ENCODE measurements around the gene FOXN1. TPM values are rescaled to one million over a fixed set of nuclear protein-coding genes. Genes with fewer than 3 reads are reported as not detected.

The FOXN1 gene
- total and polyA plus RNA-seq, 2 donors from 2014 or later = not detected

GRCh38 chr17:28524476-28525424, 18.6 kb downstream of the FOXN1 start:
- DNase-seq (peak; percentile 74 to 92 (median 85)), FAIRE-seq (no peak)
- H3K27me3 ChIP-seq (ENCODE audit: control insufficient read depth, insufficient read depth, low read length) = no peaks in the 10 kb centered on the region
- TF ChIP-seq, protein P1, sequence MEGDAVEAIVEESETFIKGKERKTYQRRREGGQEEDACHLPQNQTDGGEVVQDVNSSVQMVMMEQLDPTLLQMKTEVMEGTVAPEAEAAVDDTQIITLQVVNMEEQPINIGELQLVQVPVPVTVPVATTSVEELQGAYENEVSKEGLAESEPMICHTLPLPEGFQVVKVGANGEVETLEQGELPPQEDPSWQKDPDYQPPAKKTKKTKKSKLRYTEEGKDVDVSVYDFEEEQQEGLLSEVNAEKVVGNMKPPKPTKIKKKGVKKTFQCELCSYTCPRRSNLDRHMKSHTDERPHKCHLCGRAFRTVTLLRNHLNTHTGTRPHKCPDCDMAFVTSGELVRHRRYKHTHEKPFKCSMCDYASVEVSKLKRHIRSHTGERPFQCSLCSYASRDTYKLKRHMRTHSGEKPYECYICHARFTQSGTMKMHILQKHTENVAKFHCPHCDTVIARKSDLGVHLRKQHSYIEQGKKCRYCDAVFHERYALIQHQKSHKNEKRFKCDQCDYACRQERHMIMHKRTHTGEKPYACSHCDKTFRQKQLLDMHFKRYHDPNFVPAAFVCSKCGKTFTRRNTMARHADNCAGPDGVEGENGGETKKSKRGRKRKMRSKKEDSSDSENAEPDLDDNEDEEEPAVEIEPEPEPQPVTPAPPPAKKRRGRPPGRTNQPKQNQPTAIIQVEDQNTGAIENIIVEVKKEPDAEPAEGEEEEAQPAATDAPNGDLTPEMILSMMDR (IDR thresholded peaks at IDR 0.05; ENCODE audit: borderline replicate concordance, extremely low read depth, insufficient read depth) = no peak
- H3K4me1 ChIP-seq (ENCODE audit: control insufficient read depth in 2 of 3, insufficient read depth in 2 of 3, low read depth in 1 of 3, low read length in 3 of 3) = peaks cover 0 to 11% (median 3%) of the 10 kb centered on the region in 3 donors
- peak overlapping the region in 1 of 3 donors; percentile 32 for H3K4me3 ChIP-seq (ENCODE audit: low read length in 3 of 3)
- H3K27ac ChIP-seq (ENCODE audit: low read depth in 2 of 2, low read length in 2 of 2) = peak overlapping the region in 1 of 2 donors; percentile 60
- H3K9me3 ChIP-seq (ENCODE audit: control insufficient read depth in 2 of 3, insufficient read depth in 1 of 3, low read length in 3 of 3) = no peaks in the 10 kb centered on the region
- intact Hi-C loops (cut with DNase I) = no loop called here
- H3K36me3 ChIP-seq (ENCODE audit: control insufficient read depth in 2 of 3, insufficient read depth in 3 of 3, low read length in 3 of 3) = no peaks in the 10 kb centered on the region
- peak overlapping the region in 1 of 3 donors; percentile 46 for H3K9ac ChIP-seq (ENCODE audit: low read length in 3 of 3)

- Histone ChIP-seq H3K27ac (ENCODE audit: low read depth in 2 of 2, low read length in 2 of 2) (no peak overlapping the region), H3K4me3 (ENCODE audit: low read length in 3 of 3) (no peak overlapping the region), H3K9ac (ENCODE audit: low read length in 3 of 3) (no peak overlapping the region), H3K9me3 (ENCODE audit: control insufficient read depth in 2 of 3, insufficient read depth in 1 of 3, low read length in 3 of 3) (no peaks in the 10 kb centered on the region), H3K36me3 (ENCODE audit: control insufficient read depth in 2 of 3, insufficient read depth in 3 of 3, low read length in 3 of 3) (no peaks in the 10 kb centered on the region), H3K27me3 (ENCODE audit: control insufficient read depth, insufficient read depth, low read length) (no peaks in the 10 kb centered on the region), H3K4me1 (ENCODE audit: control insufficient read depth in 2 of 3, insufficient read depth in 2 of 3, low read depth in 1 of 3, low read length in 3 of 3) (peaks cover 0 to 11% (median 3%) of the 10 kb centered on the region in 3 donors)
- TF ChIP-seq, protein P1 (IDR thresholded peaks at IDR 0.05; ENCODE audit: borderline replicate concordance, extremely low read depth, insufficient read depth) = no peak
- DNase-seq (no peak), FAIRE-seq (no peak)
- intact Hi-C loops (cut with DNase I) = no loop called here
Observed at GRCh38 chr17:28526381-28526780, 20.2 kb downstream of the FOXN1 start.

GRCh38 chr17:28527181-28527681, 21.1 kb downstream of the FOXN1 start:
- H3K4me1 ChIP-seq (ENCODE audit: control insufficient read depth in 2 of 3, insufficient read depth in 2 of 3, low read depth in 1 of 3, low read length in 3 of 3) = peaks cover 0 to 11% (median 3%) of the 10 kb centered on the region in 3 donors
- FAIRE-seq (no peak), DNase-seq (peak in 1 of 5 donors; percentile 20)
- H3K9ac ChIP-seq (ENCODE audit: low read length in 3 of 3) = no peak overlapping the region
- TF ChIP-seq, protein P1 (IDR thresholded peaks at IDR 0.05; ENCODE audit: borderline replicate concordance, extremely low read depth, insufficient read depth) = no peak
- no peaks in the 10 kb centered on the region for H3K9me3 ChIP-seq (ENCODE audit: control insufficient read depth in 2 of 3, insufficient read depth in 1 of 3, low read length in 3 of 3)
- no peaks in the 10 kb centered on the region for H3K36me3 ChIP-seq (ENCODE audit: control insufficient read depth in 2 of 3, insufficient read depth in 3 of 3, low read length in 3 of 3)
- no peak overlapping the region for H3K4me3 ChIP-seq (ENCODE audit: low read length in 3 of 3)
- intact Hi-C loops (cut with DNase I) = no loop called here
- H3K27ac ChIP-seq (ENCODE audit: low read depth in 2 of 2, low read length in 2 of 2) = no peak overlapping the region
- H3K27me3 ChIP-seq (ENCODE audit: control insufficient read depth, insufficient read depth, low read length) = no peaks in the 10 kb centered on the region

Measured in kidney (tissue), 14 donors.